HEK293 (cell line): Measurements from ENCODE around the gene WDTC1.
"Not testable (repeated sequence)": the region's sequence is repeated elsewhere in the genome, so short reads cannot be mapped to it uniquely, and the experiment has no call there.

Experiments used
- FEZF1 ChIP-seq: fragments of 450-650 bp; formaldehyde crosslinking; IDR thresholded peaks from 2 replicates; pipeline ENCODE4 v1.5.1; 2016; ENCODE audit warnings: missing biosample characterization, missing genetic modification characterization
- GFI1B ChIP-seq: fragments of 450-650 bp; formaldehyde crosslinking; IDR thresholded peaks from 2 replicates; pipeline ENCODE4 v1.5.1; 2016; ENCODE audit warnings: missing biosample characterization, missing genetic modification characterization
- TRIM28 ChIP-seq: IDR thresholded peaks from 2 replicates; pipeline ENCODE4 v1.6.1; 2011; ENCODE audit warnings: low read length, control low read depth, borderline replicate concordance
- ZNF140 ChIP-seq: fragments of 450-650 bp; formaldehyde crosslinking; IDR thresholded peaks from 2 replicates; pipeline ENCODE4 v1.5.1; 2016; ENCODE audit warnings: missing biosample characterization, missing genetic modification characterization
- ZNF274 ChIP-seq, 2 experiments: fragments of 200-500 bp in 1 of 2; fragments of 450-650 bp in 1 of 2; sonication (Bioruptor generic) in 1 of 2; formaldehyde crosslinking in 1 of 2; IDR thresholded peaks; 2 replicates each; pipeline versions ENCODE4 v1.5.1 to v1.6.1; 2014 to 2016; ENCODE audit warnings: borderline replicate concordance in 1 of 2, inconsistent platforms in 1 of 2, low read length in 1 of 2, missing biosample characterization in 1 of 2, missing genetic modification characterization in 1 of 2
- ZNF302 ChIP-seq: fragments of 450-650 bp; formaldehyde crosslinking; IDR thresholded peaks from 2 replicates; pipeline ENCODE4 v1.5.1; 2016; ENCODE audit warnings: missing biosample characterization, missing genetic modification characterization, low read depth
- TF ChIP-seq, protein P1 (sequence below): fragments of 450-650 bp; formaldehyde crosslinking; IDR thresholded peaks from 2 replicates; pipeline ENCODE4 v1.5.1; 2016; ENCODE audit warnings: missing biosample characterization, missing genetic modification characterization
- TF ChIP-seq, protein P2 (sequence below): fragments of 450-650 bp; formaldehyde crosslinking; IDR thresholded peaks from 2 replicates; pipeline ENCODE4 v1.5.1; 2016; ENCODE audit warnings: missing biosample characterization, missing genetic modification characterization
- TF ChIP-seq, protein P3 (sequence below): fragments of 450-650 bp; formaldehyde crosslinking; IDR thresholded peaks from 2 replicates; pipeline ENCODE4 v1.5.1; 2016; ENCODE audit warnings: missing biosample characterization, missing genetic modification characterization
- TF ChIP-seq, protein P4 (sequence below): sonication (generic); formaldehyde crosslinking; IDR thresholded peaks from 2 replicates; pipeline ENCODE4 v1.8.1; 2022; ENCODE audit warnings: mild to moderate bottlenecking, moderate library complexity, missing genetic modification reagents

DNA sequence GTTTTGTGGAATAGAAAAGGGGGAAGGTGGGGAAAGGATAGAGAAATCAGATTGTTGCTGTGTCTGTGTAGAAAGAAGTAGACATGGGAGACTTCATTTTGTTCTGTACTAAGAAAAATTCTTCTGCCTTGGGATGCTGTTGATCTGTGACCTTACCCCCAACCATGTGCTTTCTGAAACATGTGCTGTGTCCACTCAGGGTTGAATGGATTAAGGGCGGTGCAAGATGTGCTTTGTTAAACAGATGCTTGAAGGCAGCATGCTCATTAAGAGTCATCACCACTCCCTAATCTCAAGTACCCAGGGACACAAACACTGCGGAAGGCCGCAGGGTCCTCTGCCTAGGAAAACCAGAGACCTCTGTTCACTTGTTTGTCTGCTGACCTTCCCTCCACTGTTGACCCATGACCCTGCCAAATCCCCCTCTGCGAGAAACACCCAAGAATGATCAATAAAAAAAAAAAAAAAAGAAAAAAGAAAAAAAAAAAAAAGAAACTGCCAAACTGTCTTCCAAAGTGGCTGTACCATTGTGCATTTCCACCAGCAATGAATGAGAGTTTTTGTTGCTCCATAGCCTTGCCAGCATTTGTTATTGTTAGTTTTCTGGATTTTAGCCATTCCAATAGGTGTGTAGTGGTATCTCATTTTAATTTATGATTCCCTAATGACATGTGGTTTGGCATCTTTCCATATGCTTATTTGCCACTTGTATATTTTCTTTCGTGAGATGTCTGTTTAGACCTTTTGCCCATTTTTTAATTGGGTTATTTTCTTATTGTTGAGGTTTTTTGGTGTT is 13.5 kb upstream of the WDTC1 start:
- TF ChIP-seq GFI1B (tag by site-specific recombination); ZNF302 (tag by site-specific recombination); ZNF274 (IDR thresholded peaks at IDR 0.05; ENCODE audit: low read length); ZNF274 (tag by site-specific recombination; IDR thresholded peaks at IDR 0.05; ENCODE audit: borderline replicate concordance); TRIM28; ZNF140 (tag by site-specific recombination); FEZF1 (tag by site-specific recombination): not testable (repeated sequence)
- TF ChIP-seq, protein P1, sequence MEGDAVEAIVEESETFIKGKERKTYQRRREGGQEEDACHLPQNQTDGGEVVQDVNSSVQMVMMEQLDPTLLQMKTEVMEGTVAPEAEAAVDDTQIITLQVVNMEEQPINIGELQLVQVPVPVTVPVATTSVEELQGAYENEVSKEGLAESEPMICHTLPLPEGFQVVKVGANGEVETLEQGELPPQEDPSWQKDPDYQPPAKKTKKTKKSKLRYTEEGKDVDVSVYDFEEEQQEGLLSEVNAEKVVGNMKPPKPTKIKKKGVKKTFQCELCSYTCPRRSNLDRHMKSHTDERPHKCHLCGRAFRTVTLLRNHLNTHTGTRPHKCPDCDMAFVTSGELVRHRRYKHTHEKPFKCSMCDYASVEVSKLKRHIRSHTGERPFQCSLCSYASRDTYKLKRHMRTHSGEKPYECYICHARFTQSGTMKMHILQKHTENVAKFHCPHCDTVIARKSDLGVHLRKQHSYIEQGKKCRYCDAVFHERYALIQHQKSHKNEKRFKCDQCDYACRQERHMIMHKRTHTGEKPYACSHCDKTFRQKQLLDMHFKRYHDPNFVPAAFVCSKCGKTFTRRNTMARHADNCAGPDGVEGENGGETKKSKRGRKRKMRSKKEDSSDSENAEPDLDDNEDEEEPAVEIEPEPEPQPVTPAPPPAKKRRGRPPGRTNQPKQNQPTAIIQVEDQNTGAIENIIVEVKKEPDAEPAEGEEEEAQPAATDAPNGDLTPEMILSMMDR (tag by site-specific recombination), result not testable (repeated sequence)
- TF ChIP-seq, protein P2, sequence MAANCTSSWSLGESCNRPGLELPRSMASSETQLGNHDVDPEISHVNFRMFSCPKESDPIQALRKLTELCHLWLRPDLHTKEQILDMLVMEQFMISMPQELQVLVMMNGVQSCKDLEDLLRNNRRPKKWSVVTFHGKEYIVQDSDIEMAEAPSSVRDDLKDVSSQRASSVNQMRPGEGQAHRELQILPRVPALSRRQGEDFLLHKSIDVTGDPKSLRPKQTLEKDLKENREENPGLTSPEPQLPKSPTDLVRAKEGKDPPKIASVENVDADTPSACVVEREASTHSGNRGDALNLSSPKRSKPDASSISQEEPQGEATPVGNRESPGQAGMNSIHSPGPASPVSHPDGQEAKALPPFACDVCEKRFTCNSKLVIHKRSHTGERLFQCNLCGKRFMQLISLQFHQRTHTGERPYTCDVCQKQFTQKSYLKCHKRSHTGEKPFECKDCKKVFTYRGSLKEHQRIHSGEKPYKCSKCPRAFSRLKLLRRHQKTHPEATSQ (tag by site-specific recombination), result not testable (repeated sequence)
- TF ChIP-seq, protein P3, sequence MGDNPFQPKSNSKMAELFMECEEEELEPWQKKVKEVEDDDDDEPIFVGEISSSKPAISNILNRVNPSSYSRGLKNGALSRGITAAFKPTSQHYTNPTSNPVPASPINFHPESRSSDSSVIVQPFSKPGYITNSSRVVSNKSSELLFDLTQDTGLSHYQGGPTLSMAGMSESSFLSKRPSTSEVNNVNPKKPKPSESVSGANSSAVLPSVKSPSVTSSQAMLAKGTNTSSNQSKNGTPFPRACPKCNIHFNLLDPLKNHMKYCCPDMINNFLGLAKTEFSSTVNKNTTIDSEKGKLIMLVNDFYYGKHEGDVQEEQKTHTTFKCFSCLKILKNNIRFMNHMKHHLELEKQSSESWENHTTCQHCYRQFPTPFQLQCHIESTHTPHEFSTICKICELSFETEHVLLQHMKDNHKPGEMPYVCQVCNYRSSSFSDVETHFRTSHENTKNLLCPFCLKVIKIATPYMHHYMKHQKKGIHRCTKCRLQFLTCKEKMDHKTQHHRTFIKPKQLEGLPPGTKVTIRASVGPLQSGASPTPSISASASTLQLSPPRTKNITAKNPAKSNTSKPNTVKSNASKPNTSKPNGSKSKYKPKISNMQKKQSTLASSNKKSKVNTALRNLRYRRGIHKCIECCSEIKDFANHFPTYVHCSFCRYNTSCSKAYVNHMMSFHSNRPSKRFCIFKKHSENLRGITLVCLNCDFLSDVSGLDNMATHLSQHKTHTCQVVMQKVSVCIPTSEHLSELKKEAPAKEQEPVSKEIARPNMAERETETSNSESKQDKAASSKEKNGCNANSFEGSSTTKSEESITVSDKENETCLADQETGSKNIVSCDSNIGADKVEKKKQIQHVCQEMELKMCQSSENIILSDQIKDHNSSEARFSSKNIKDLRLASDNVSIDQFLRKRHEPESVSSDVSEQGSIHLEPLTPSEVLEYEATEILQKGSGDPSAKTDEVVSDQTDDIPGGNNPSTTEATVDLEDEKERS (tag by site-specific recombination), result not testable (repeated sequence)
- TF ChIP-seq, protein P4, sequence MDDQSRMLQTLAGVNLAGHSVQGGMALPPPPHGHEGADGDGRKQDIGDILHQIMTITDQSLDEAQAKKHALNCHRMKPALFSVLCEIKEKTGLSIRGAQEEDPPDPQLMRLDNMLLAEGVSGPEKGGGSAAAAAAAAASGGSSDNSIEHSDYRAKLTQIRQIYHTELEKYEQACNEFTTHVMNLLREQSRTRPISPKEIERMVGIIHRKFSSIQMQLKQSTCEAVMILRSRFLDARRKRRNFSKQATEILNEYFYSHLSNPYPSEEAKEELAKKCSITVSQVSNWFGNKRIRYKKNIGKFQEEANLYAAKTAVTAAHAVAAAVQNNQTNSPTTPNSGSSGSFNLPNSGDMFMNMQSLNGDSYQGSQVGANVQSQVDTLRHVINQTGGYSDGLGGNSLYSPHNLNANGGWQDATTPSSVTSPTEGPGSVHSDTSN, result not testable (repeated sequence)
